HG03469 (cell line): ENCODE data around the gene PTH2R.
A peak's percentile ranks its signal among the peaks of the same experiment; 100 is the strongest.
"Not testable (repeated sequence)": the region's sequence is repeated elsewhere in the genome, so short reads cannot be mapped to it uniquely, and the experiment has no call there.

Experiments
- ATAC-seq: cut with Tn5 transposase; IDR thresholded peaks from one replicate; pipeline ENCODE4 v1.9.1; 2021; ENCODE audit warnings: mild to moderate bottlenecking, moderate library complexity, moderate number of reproducible peaks; ENCODE audit not compliant: unreplicated experiment

Gene PTH2R, protein sequence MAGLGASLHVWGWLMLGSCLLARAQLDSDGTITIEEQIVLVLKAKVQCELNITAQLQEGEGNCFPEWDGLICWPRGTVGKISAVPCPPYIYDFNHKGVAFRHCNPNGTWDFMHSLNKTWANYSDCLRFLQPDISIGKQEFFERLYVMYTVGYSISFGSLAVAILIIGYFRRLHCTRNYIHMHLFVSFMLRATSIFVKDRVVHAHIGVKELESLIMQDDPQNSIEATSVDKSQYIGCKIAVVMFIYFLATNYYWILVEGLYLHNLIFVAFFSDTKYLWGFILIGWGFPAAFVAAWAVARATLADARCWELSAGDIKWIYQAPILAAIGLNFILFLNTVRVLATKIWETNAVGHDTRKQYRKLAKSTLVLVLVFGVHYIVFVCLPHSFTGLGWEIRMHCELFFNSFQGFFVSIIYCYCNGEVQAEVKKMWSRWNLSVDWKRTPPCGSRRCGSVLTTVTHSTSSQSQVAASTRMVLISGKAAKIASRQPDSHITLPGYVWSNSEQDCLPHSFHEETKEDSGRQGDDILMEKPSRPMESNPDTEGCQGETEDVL

DNA sequence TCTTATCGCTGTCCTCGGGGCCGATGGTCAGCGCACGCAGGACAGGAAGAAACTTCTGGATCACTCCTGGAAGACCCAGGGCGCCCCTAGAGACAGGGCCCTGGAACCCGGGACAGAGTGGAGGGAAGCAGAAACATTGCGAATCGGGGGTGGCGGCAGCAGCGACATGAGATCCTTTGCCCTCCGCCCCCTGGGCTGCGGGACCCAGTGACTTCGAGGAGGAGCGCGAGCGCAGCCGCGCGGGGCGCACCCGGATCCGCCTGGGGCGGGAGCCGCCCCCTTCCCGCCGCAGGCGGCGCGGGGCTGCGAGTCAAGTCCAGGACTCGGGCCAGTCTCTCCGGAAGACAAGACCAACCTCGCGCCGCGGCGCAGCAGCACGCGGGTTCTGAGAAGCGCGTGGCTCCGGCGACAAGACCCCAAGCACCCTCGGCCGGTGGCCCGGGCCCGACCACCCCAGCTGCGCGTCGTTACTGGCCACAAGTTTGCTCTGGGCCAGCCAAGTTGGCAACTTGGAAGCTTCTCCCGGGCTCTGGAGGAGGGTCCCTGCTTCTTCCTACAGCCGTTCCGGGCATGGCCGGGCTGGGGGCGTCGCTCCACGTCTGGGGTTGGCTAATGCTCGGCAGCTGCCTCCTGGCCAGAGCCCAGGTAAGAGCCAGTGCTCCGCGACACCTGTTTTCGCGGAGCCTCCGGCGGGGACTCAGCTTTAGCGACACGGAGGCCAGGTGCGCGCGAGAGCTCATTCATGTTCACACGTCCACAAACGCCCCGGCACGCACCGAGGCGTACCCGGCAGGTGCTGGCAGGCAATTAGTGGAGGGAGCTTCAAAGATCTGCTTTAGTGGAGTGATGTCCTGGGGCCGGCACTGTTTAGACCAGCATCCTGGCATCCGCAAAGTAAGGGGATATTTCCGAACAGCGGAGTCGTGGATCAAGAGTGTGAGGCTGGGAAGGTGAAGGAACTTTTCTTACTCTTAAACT lies at the start of gene PTH2R:
TSS of gene PTH2R (plus strand) at position 319 of the 978 bp plus-strand sequence. CDS start at position 571, 252 bp downstream.
- ATAC-seq = no peak

GRCh38 chr2:208356846-208357574 lies 49.6 kb upstream of the PTH2R start:
- no peak for ATAC-seq

GRCh38 chr2:208358758-208359631 lies 47.6 kb upstream of the PTH2R start:
- no peak for ATAC-seq

DNA sequence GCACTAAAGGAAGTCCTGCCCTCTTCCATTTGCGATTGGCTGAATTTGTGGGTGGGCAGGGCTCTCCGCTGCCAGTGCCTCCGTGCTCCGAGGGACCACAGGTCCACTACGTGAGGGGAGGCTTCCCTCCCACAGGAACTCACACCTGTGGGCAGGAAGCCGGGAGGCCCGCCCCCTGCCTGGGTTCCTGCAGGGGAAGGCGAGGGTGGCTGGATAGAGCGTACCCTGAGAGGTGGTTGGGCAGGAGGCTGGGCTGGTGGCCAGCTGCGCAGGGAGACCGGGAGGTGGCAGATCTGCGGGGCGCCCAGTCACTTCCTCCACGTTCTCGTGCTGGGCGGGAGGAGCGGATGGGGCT lies 47.0 kb upstream of the PTH2R start:
- ATAC-seq = no peak

GRCh38 chr2:208360259-208361076 lies 46.1 kb upstream of the PTH2R start:
- no peak for ATAC-seq

DNA sequence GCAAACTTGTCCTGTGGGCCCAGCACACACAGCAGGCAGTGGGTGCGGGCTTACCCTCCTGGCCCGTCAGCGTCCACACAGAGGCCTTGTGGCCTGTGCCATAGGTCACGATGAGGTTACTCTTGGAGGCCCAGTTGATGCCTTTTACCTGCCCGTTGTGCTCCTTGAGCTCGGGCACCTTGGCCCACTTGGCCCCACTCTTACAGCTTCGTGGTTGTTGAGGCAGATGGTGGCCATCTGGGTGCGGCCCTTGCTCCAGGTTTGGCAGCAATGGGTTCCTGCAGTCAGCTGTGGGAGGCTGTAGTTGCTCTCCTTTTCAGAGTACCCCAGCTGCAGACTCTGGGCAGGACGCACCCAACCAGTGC lies 45.5 kb upstream of the PTH2R start:
- ATAC-seq = no peak

GRCh38 chr2:208363485-208363884 lies 43.1 kb upstream of the PTH2R start:
- ATAC-seq = peak; percentile 68

DNA sequence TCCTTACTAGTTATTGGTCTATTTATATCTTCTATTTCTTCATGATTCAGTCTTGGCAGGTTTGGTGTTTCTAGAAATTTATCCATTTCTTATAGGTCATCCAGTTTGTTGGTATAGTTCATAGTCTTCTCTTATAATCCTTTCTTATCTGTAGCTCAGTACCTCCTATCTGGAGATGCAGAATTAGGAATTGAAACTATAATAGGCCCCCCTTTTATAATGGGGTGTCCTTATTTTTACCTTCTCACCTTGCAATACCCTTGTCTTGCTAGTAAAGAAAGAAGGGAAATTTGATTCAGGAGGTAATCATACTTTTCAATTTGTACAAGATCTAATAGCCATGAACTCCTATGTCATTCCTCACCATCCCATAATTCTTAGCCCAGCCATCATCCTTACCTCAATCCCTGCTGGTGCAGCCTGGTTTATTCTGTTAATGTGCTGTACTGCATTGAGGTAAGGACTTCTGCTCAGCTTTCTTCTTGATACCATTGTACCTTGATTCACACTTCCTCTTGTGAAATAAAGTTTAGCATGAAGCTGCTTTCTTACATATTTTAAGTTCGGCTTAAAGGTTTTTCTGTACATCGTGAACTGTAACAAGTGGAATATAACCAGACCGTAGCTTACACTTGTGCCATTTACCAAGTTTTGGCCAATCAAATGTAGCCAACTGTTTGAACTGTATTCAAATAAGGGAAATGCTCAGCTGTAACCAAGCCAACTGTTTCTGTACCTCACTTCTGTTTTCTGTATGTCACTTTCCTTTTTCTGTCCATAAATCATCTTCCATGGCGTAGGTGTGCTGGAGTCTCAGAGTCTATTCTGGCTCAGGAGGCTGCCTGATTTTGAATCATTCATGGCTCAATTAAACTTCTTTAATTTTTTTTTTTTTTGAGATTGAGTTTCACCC lies 40.1 kb upstream of the PTH2R start:
- peak; percentile 54 for ATAC-seq

GRCh38 chr2:208369091-208369490 lies 37.5 kb upstream of the PTH2R start:
- ATAC-seq = no peak

DNA sequence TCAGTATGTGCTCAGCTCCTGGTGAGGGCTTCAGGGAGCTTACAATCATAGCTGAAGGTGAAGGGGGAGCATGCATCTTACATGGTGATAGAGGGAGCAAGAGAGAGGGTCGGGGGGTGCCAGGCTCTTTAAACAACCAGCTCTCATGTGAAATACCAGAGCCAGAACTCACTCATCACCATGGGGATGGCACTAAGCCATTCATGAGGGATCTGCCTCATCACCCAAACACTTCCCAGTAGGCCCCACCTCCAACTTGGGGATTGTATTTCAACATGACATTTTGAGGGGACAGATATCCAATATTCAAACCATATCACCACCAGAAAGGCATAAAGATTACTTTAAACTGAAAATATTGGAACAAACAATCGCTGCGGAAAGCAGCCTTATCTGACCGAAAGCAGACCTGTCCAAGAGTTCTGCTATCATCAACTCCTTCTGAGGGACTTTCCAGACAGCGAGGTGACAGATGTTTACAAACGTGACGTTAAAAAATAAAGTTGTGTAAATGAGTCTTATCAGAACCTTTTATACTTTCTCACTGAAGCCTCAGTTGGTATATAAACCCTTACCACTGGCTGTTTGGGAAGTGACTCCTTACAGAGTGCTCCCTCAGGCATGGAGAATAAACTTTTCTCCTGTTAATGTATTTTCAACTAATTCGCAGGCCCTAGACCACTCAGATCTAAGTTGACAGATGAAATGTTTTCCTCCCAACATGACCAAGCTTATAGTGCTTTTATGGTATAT lies 35.5 kb upstream of the PTH2R start:
- ATAC-seq = no peak

GRCh38 chr2:208371634-208371935 lies 35.0 kb upstream of the PTH2R start:
- no peak for ATAC-seq

DNA sequence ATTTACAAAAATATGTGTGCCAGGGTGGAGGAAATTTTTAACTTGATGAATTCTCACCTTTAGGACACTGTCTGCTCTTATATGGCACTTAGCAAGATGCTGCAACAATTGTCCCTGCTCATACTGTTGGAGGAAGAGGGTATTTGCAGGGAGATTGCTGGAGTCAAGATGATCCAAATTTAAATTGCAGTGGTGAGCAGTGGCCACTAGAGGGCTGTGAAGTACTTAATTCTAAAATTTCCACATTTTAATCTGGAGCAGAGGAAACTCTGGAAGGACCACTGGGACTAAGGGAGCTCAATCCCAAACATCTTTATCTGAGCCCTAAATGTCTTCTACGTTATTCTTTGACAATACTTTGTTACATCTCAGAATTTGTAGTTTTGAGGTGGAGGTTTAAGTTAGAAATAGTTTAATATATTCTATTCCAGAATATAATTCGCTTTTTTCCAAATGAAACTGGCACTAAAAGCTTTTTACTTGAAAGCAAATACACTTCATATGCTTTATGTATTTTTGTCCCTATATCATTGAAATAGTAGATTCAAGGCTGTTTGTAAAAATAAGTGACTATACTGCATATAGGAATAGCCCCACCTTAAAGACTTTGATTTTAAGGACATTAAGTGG lies 33.0 kb upstream of the PTH2R start:
- ATAC-seq = peak; percentile 56

GRCh38 chr2:208375491-208376068 lies 31.0 kb upstream of the PTH2R start:
- ATAC-seq = no peak

DNA sequence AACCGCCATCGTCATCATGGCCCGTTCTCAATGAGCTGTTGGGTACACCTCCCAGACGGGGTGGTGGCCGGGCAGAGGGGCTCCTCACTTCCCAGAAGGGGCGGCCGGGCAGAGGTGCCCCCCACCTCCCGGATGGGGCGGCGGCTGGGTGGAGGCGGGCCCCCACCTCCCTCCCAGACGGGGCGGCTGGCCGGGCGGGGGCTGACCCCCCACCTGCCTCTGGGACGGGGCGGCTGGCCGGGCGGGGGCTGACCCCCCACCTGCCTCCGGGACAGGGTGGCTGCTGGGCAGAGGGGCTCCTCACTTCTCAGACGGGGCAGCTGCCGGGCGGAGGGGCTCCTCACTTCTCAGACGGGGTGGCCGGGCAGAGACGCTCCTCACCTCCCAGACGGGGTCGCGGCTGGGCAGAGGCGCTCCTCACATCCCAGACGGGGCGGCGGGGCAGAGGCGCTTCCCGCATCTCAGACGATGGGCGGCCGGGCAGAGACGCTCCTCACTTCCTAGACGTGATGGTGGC lies 29.2 kb upstream of the PTH2R start:
- not testable (repeated sequence) for ATAC-seq

DNA sequence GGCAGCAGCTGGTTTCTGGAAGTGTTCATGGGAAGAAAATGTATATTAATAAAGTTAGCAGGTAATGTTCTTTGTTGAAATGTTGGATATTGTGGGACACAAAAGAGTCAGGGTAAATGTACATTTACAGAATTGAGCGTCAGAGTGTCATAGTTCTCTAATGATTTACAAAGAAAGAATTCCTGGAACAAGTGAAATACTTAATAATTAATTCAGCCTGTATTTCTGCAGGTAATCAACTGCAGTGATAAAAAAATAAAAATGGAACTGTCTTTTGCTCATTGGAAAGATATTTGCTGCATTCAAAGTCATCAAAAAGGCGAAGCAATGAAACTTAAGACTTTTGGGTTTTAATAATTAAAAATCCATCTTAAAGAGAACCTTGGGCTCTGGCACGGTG lies 27.4 kb upstream of the PTH2R start:
- no peak for ATAC-seq

DNA sequence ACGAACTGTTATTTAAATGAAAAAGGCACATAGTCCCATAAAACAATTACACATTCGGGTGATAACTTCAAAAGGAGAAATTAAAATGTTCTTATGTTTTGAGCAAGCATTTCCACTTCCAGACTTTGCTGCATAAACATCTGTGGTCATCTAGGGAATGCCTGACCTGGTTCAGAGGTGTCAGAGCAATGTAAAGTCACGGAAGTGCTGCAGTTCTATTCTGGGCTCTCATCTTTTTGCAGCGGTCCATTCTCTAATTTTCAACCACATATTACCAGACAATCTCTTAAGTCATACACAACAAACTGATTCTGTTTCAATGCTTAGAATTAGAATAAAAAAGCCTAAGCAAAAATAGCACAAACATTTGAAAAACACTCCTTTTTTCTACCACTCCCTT lies 22.0 kb upstream of the PTH2R start:
- no peak for ATAC-seq
